Large intestine (tissue), 12 donors: Measurements from ENCODE around the gene TREM1. TPM values are rescaled to one million over a fixed set of nuclear protein-coding genes. Genes with fewer than 3 reads are reported as not detected.

ENCODE experiments used
- DNase-seq, 2 donors: peaks; one replicate each; pipeline versions ENCODE4 v3.0.0 to v3.0.0-alpha.2; 2013
- H3K27ac ChIP-seq: one replicate; pipeline ENCODE4 v1.5.1; 2013; ENCODE audit warnings: low read length
- H3K27me3 ChIP-seq: 2 replicates; pipeline ENCODE4 v1.6.1; 2013; ENCODE audit warnings: low read length; ENCODE audit not compliant: control insufficient read depth, insufficient read depth
- H3K36me3 ChIP-seq: 2 replicates; pipeline ENCODE4 v1.6.1; 2013; ENCODE audit warnings: low read length; ENCODE audit not compliant: control insufficient read depth, insufficient read depth
- H3K4me1 ChIP-seq: one replicate; pipeline ENCODE4 v1.6.1; 2013; ENCODE audit warnings: low read length; ENCODE audit not compliant: control insufficient read depth, insufficient read depth
- H3K4me3 ChIP-seq: one replicate; pipeline ENCODE4 v1.5.1; 2013; ENCODE audit warnings: low read length
- H3K9me3 ChIP-seq: one replicate; pipeline ENCODE4 v1.6.1; 2013; ENCODE audit warnings: mild to moderate bottlenecking, low read depth, low read length, moderate library complexity; ENCODE audit not compliant: control insufficient read depth
- WGBS: methylation state at CpG from one replicate; pipeline ENCODE4 v1.1.5; 2013; ENCODE audit warnings: low lambda C conversion rate; ENCODE audit not compliant: insufficient coverage; 5-methylcytosine and 5-hydroxymethylcytosine counted together
- long read RNA-seq, 11 donors: transcript quantifications; one replicate each; lab custom pipeline, GENCODE V29; 2026
- polyA plus RNA-seq: library from polyadenylated mRNA; unstranded; fragments of 120-200 nt; gene quantifications from one replicate; pipeline ENCODE4 v1.2.1, GENCODE V29; 2013

TREM1 gene
- 0.06 TPM for polyA plus RNA-seq
- long read RNA-seq, donor 1 = 0 reads
- long read RNA-seq, donor 2 = 0 reads
- long read RNA-seq, donor 3 = 0 reads
- long read RNA-seq, donor 4 = 0 reads
- long read RNA-seq, donor 5 = 0 reads
- long read RNA-seq, donor 6 = 0 reads
- long read RNA-seq, donor 7 = 0 reads
- long read RNA-seq, donor 8 = 0 reads
- long read RNA-seq, donor 9 = 0 reads
- long read RNA-seq, donor 10 = 0 reads
- long read RNA-seq, donor 11 = 0 reads

- Histone ChIP-seq H3K4me3 (no peak within 1 kb of the TSS), H3K27me3 (peaks cover 5% of the 10 kb centered on the region), H3K4me1 (no peaks in the 10 kb centered on the region), H3K9me3 (no peaks in the 10 kb centered on the region), H3K27ac (no peak within 1 kb of the TSS), H3K36me3 (no peaks in the 10 kb centered on the region)
- peak in 1 of 2 donors; percentile 20 for DNase-seq
- WGBS = no CpG with 5 or more reads among the region's 8 CpGs
Observed at GRCh38 chr6:41286544-41287346, at the start of gene TREM1. TREM1 (minus strand) TSS chr6:41286682; CDS start chr6:41286655, 27 bp downstream.

- Histone ChIP-seq H3K9me3 (no peaks in the 10 kb centered on the region), H3K27ac (no peak overlapping the region), H3K4me1 (no peaks in the 10 kb centered on the region), H3K36me3 (no peaks in the 10 kb centered on the region), H3K27me3 (peaks cover 18% of the 10 kb centered on the region), H3K4me3 (no peak overlapping the region)
- DNase-seq = no peak
- 100% methylated on average over 1 of the region's 11 CpGs for WGBS
Observed at GRCh38 chr6:41335943-41336342, 49.5 kb upstream of the TREM1 start.

GRCh38 chr6:41335296-41335695, 48.8 kb upstream of the TREM1 start, which contains the start of gene NCR2:
NCR2 (plus strand) TSS chr6:41335608; CDS start chr6:41335877, 269 bp downstream.
- Histone ChIP-seq H3K9me3 (no peaks in the 10 kb centered on the region), H3K4me1 (no peaks in the 10 kb centered on the region), H3K4me3 (no peak within 1 kb of the TSS), H3K27ac (no peak within 1 kb of the TSS), H3K27me3 (peaks cover 18% of the 10 kb centered on the region), H3K36me3 (no peaks in the 10 kb centered on the region)
- DNase-seq = no peak
- WGBS = no CpG with 5 or more reads among the region's 5 CpGs

GRCh38 chr6:41334482-41335040, 48.1 kb upstream of the TREM1 start:
- Histone ChIP-seq H3K27me3 (peaks cover 18% of the 10 kb centered on the region), H3K27ac (no peak overlapping the region), H3K4me3 (no peak overlapping the region), H3K4me1 (no peaks in the 10 kb centered on the region), H3K36me3 (no peaks in the 10 kb centered on the region), H3K9me3 (no peaks in the 10 kb centered on the region)
- WGBS = no CpG with 5 or more reads among the region's 11 CpGs
- DNase-seq = no peak

GRCh38 chr6:41332842-41333736, 46.6 kb upstream of the TREM1 start:
- H3K4me3 ChIP-seq = no peak overlapping the region
- H3K9me3 ChIP-seq = no peaks in the 10 kb centered on the region
- H3K27me3 ChIP-seq = peaks cover 24% of the 10 kb centered on the region
- DNase-seq = no peak
- WGBS = no CpG with 5 or more reads among the region's 4 CpGs
- no peaks in the 10 kb centered on the region for H3K4me1 ChIP-seq
- H3K27ac ChIP-seq = no peak overlapping the region
- no peaks in the 10 kb centered on the region for H3K36me3 ChIP-seq

GRCh38 chr6:41332241-41332640, 45.8 kb upstream of the TREM1 start:
- no peak overlapping the region for H3K27ac ChIP-seq
- H3K27me3 ChIP-seq = peaks cover 27% of the 10 kb centered on the region
- no peaks in the 10 kb centered on the region for H3K9me3 ChIP-seq
- H3K4me3 ChIP-seq = no peak overlapping the region
- no peak for DNase-seq
- H3K36me3 ChIP-seq = no peaks in the 10 kb centered on the region
- no peaks in the 10 kb centered on the region for H3K4me1 ChIP-seq
- WGBS = 83% methylated on average over 2 of the region's 8 CpGs

GRCh38 chr6:41331401-41332150, 45.1 kb upstream of the TREM1 start:
- no peak for DNase-seq
- Histone ChIP-seq H3K9me3 (no peaks in the 10 kb centered on the region), H3K27me3 (peaks cover 27% of the 10 kb centered on the region), H3K27ac (no peak overlapping the region), H3K4me3 (no peak overlapping the region), H3K36me3 (no peaks in the 10 kb centered on the region), H3K4me1 (no peaks in the 10 kb centered on the region)
- 67% methylated on average over 1 of the region's 11 CpGs for WGBS

GRCh38 chr6:41327177-41327576, 40.7 kb upstream of the TREM1 start:
- Histone ChIP-seq H3K9me3 (no peaks in the 10 kb centered on the region), H3K27me3 (peaks cover 31% of the 10 kb centered on the region), H3K36me3 (no peaks in the 10 kb centered on the region), H3K4me1 (no peaks in the 10 kb centered on the region), H3K27ac (no peak overlapping the region), H3K4me3 (no peak overlapping the region)
- WGBS = 83% methylated on average over 2 of the region's 2 CpGs
- DNase-seq = no peak

GRCh38 chr6:41326092-41326491, 39.6 kb upstream of the TREM1 start:
- Histone ChIP-seq H3K4me1 (no peaks in the 10 kb centered on the region), H3K4me3 (no peak overlapping the region), H3K27me3 (peaks cover 27% of the 10 kb centered on the region), H3K36me3 (no peaks in the 10 kb centered on the region), H3K9me3 (no peaks in the 10 kb centered on the region), H3K27ac (no peak overlapping the region)
- no peak for DNase-seq
- no CpG with 5 or more reads among the region's 9 CpGs for WGBS
